Keratinocyte (primary cell): ENCODE data around the gene TMBIM1. TPM values are rescaled to one million over a fixed set of nuclear protein-coding genes. Genes with fewer than 3 reads are reported as not detected.

Source experiments
- DNase-seq: peaks from one replicate; pipeline ENCODE4 v3.0.0-alpha.2; 2011; ENCODE audit warnings: low read depth, missing footprints, low spot score
- FAIRE-seq: peaks from 2 replicates; lab custom pipeline; 2011; peaks lifted over from hg19 to GRCh38; lab: Jason Lieb, UNC
- H2AFZ ChIP-seq: 2 replicates; pipeline ENCODE4 v1.6.0; 2012; ENCODE audit warnings: low read length, control low read depth, inconsistent platforms; ENCODE audit not compliant: control insufficient read depth
- H3K27ac ChIP-seq: 2 replicates; pipeline ENCODE4 v1.5.1; 2011; ENCODE audit warnings: low read length; ENCODE audit not compliant: control insufficient read depth, insufficient read depth
- H3K27me3 ChIP-seq: 3 replicates; pipeline ENCODE4 v1.6.0; 2011; ENCODE audit warnings: low read length; ENCODE audit not compliant: control insufficient read depth, insufficient read depth; ENCODE audit errors: extremely low read depth
- H3K36me3 ChIP-seq, 2 experiments: 2 replicates in 1 of 2; 3 replicates in 1 of 2; pipeline ENCODE4 v1.5.1; 2011; ENCODE audit warnings: low read length in 2 of 2, mild to moderate bottlenecking in 1 of 2; ENCODE audit not compliant: control insufficient read depth in 2 of 2, insufficient read depth in 2 of 2; ENCODE audit errors: extremely low read depth in 1 of 2
- H3K4me1 ChIP-seq: 3 replicates; pipeline ENCODE4 v1.5.1; 2011; ENCODE audit warnings: low read length; ENCODE audit not compliant: control insufficient read depth, insufficient read depth; ENCODE audit errors: extremely low read depth
- H3K4me2 ChIP-seq: 3 replicates; pipeline ENCODE4 v1.6.0; 2011; ENCODE audit warnings: low read depth, low read length; ENCODE audit not compliant: control insufficient read depth, insufficient read depth; ENCODE audit errors: extremely low read depth
- H3K4me3 ChIP-seq, 3 experiments: fragments of 200-600 bp in 1 of 3; sonication (generic) in 1 of 3; 2 replicates in 2 of 3; 3 replicates in 1 of 3; pipeline ENCODE4 v1.5.1; 2011 to 2016; ENCODE audit warnings: low read length in 3 of 3, mild to moderate bottlenecking in 3 of 3, control low read depth in 2 of 3, inconsistent platforms in 1 of 3, low read depth in 1 of 3, mixed read lengths in 1 of 3, mixed run types in 1 of 3, moderate library complexity in 1 of 3; ENCODE audit not compliant: control insufficient read depth in 2 of 3, insufficient read depth in 2 of 3; ENCODE audit errors: extremely low read depth in 1 of 3
- H3K79me2 ChIP-seq: 2 replicates; pipeline ENCODE4 v1.6.0; 2012; ENCODE audit warnings: low read length; ENCODE audit not compliant: control insufficient read depth, insufficient read depth
- H3K9ac ChIP-seq: 3 replicates; pipeline ENCODE4 v1.6.0; 2011; ENCODE audit warnings: low read length; ENCODE audit not compliant: control insufficient read depth, insufficient read depth; ENCODE audit errors: extremely low read depth
- H3K9me1 ChIP-seq: 3 replicates; pipeline ENCODE4 v1.6.0; 2011; ENCODE audit warnings: low read length; ENCODE audit not compliant: control insufficient read depth, insufficient read depth; ENCODE audit errors: extremely low read depth
- H3K9me3 ChIP-seq: 2 replicates; pipeline ENCODE4 v1.5.1; 2012; ENCODE audit warnings: low read depth, low read length; ENCODE audit not compliant: control insufficient read depth
- H4K20me1 ChIP-seq: 3 replicates; pipeline ENCODE4 v1.6.0; 2011; ENCODE audit warnings: low read length; ENCODE audit not compliant: control insufficient read depth, insufficient read depth; ENCODE audit errors: extremely low read depth
- CTCF ChIP-seq, 3 experiments: IDR thresholded peaks in 1 of 3; conservative IDR thresholded peaks in 1 of 3; optimal IDR thresholded peaks in 1 of 3; 2 replicates in 2 of 3; 3 replicates in 1 of 3; pipeline versions ENCODE3 to v1.5.1; 2011; ENCODE audit warnings: low read length in 3 of 3, mild to moderate bottlenecking in 3 of 3, moderate library complexity in 2 of 3, control low read depth in 1 of 3, inconsistent platforms in 1 of 3; ENCODE audit not compliant: insufficient read depth in 2 of 3; ENCODE audit errors: extremely low read depth in 1 of 3
- EZH2 ChIP-seq: IDR thresholded peaks from one replicate; pipeline ENCODE4 v1.6.1; 2012; ENCODE audit warnings: inconsistent platforms, mild to moderate bottlenecking, low read length, moderate library complexity
- dilution Hi-C: fragments of 300-500 bp; cut with MboI; formaldehyde crosslinking; loops from one replicate; pipeline ENCODE4 v1.7.0; 2020; ENCODE audit warnings: low sequenced_read_pairs; ENCODE audit not compliant: extremely low pct_ligation_motif_present
- polyA plus RNA-seq, 5 experiments: library from polyadenylated mRNA; depleted of rRNA in 3 of 5; stranded (reverse) in 3 of 5; stranded (forward) in 1 of 5; unstranded in 1 of 5; fragments of >200 nt; gene quantifications; 1 replicate in 1 of 5; 2 replicates in 3 of 5; 3 replicates in 1 of 5; pipeline versions ENCODE4 v1.2.1 to v1.2.3, GENCODE V29; 2011 to 2012; ENCODE audit warnings: missing spikeins in 2 of 5, low read depth in 1 of 5, low replicate concordance in 1 of 5

TMBIM1 gene
- polyA plus RNA-seq, 1 donor (not counting 4 experiments of a cell fraction or from before 2014, with no cell fraction given): 609 TPM

- Histone ChIP-seq H3K9me1 (no peaks in the 10 kb centered on the region), H3K9ac (peak overlapping the region; percentile 28), H3K36me3 (no peaks in the 10 kb centered on the region), H3K27ac (no peak overlapping the region), H2AFZ (peak overlapping the region; percentile 66), H3K4me1 (peaks cover 20% of the 10 kb centered on the region), H3K4me2 (peak overlapping the region; percentile 68), H4K20me1 (no peaks in the 10 kb centered on the region), H3K27me3 (no peaks in the 10 kb centered on the region), H3K4me3 (peak overlapping the region; percentile 36 to 49 (median 45)), H3K79me2 (no peaks in the 10 kb centered on the region), H3K9me3 (no peaks in the 10 kb centered on the region)
- no peak for TF ChIP-seq CTCF (optimal IDR thresholded peaks at IDR 0.05 in 1 of 3, IDR thresholded peaks at IDR 0.05 in 1 of 3, conservative IDR thresholded peaks at IDR 0.05 in 1 of 3; ENCODE audit: extremely low read depth in 1 of 3, insufficient read depth in 2 of 3, low read length in 3 of 3)
- no peak for TF ChIP-seq EZH2
- DNase-seq (no peak), FAIRE-seq (peak; percentile 26)
- dilution Hi-C loops: no loop called here
Observed at GRCh38 chr2:218322768-218323525, 30.6 kb upstream of the TMBIM1 start.

DNA sequence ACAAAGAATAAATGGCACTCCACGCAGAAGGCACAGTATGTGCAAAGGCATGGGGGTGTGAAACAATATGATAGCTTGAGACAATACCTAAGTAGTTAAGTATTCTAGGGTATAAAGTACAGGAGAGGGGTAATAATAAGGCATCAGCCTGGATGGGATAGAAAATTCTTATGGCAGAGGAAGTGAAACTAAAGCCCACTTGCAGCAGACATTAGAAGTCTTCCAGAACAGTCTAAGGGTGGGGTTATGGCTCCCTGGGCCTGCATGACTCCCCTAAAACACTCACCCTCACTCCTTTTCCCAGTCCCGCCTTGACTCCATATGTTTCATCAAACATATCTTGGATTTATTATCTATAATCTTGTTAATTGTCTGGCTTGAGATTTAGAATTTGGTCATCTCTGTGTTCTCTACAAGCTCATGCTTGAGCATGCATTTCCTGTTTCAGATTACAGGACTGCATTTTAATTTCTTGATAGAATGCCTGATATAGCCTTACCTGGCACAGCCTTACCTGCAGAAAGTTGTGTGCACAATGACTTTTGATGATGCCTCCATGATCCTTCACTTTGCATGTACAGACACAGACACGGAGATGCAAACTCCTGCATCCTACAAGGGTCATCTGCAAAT, 28.5 kb upstream of the TMBIM1 start:
- Histone ChIP-seq H3K9ac (no peak overlapping the region), H3K79me2 (no peaks in the 10 kb centered on the region), H4K20me1 (no peaks in the 10 kb centered on the region), H3K36me3 (no peaks in the 10 kb centered on the region), H3K27me3 (no peaks in the 10 kb centered on the region), H3K9me3 (no peaks in the 10 kb centered on the region), H3K4me2 (no peak overlapping the region), H2AFZ (no peak overlapping the region), H3K27ac (no peak overlapping the region), H3K4me1 (peaks cover 30% of the 10 kb centered on the region), H3K4me3 (no peak overlapping the region), H3K9me1 (peaks cover 3% of the 10 kb centered on the region)
- dilution Hi-C loops: no loop called here
- DNase-seq: no peak
- no peak for FAIRE-seq
- no peak for TF ChIP-seq CTCF (optimal IDR thresholded peaks at IDR 0.05 in 1 of 3, IDR thresholded peaks at IDR 0.05 in 1 of 3, conservative IDR thresholded peaks at IDR 0.05 in 1 of 3; ENCODE audit: extremely low read depth in 1 of 3, insufficient read depth in 2 of 3, low read length in 3 of 3)
- no peak for TF ChIP-seq EZH2
